K562 (cell line): Measurements from ENCODE around the gene SLC25A21. TPM values are rescaled to one million over a fixed set of nuclear protein-coding genes. Genes with fewer than 3 reads are reported as not detected.

ENCODE experiments used
- ATAC-seq: fragments of 200-7000 bp; cut with Tn5 transposase; 3 replicates; pipeline ENCODE4 v1.9.1; 2020; ENCODE audit warnings: moderate library complexity
- BruUV-seq: library from RNA; stranded (reverse); fragments of 400-500 nt; replicated peaks from 2 replicates; lab custom pipeline; 2021; lab: Mats Ljungman, UMichigan
- CTCF ChIA-PET: fragments of 300-600 bp; formaldehyde crosslinking; extraction: SDS; loops from one replicate; lab custom pipeline; 2021; ENCODE audit warnings: low intra/inter-chr PET ratio; lab: Yijun Ruan, JAX
- POLR2A ChIA-PET: fragments of 300-600, 350-650 bp; sonication (Branson Sonifier 250); formaldehyde crosslinking; extraction: SDS; loops from one replicate; lab custom pipeline; 2021; ENCODE audit warnings: antibody characterized with exemption, inconsistent platforms; lab: Yijun Ruan, JAX
- DNase-seq, 4 experiments: peaks; one replicate each; pipeline versions ENCODE4 v3.0.0 to v3.0.0-alpha.2; 2011 to 2018; ENCODE audit warnings: low spot score in 3 of 4, mixed read lengths in 3 of 4; ENCODE audit errors: extremely low read depth in 1 of 4
- FAIRE-seq: peaks from 2 replicates; lab custom pipeline; 2011; peaks lifted over from hg19 to GRCh38; lab: Jason Lieb, UNC
- H2AFZ ChIP-seq: 2 replicates; pipeline ENCODE4 v1.6.0; 2011; ENCODE audit warnings: low read depth, low read length, control low read depth, inconsistent platforms
- H3K27ac ChIP-seq: fragments of 200-600 bp; 3 replicates; pipeline ENCODE4 v1.8.0; 2011; ENCODE audit warnings: low read depth, mild to moderate bottlenecking, control low read depth, inconsistent platforms, low read length, moderate library complexity, mixed read lengths; ENCODE audit errors: extremely low read depth
- H3K27me3 ChIP-seq, 2 experiments: fragments of 300-600 bp in 1 of 2; 2 replicates in 1 of 2; 3 replicates in 1 of 2; pipeline versions ENCODE4 v1.6.0 to v1.8.0; 2011; ENCODE audit warnings: inconsistent platforms in 2 of 2, low read length in 2 of 2, mild to moderate bottlenecking in 1 of 2, mixed read lengths in 1 of 2, moderate library complexity in 1 of 2; ENCODE audit not compliant: control insufficient read depth in 2 of 2, insufficient read depth in 2 of 2
- H3K36me3 ChIP-seq: fragments of 300-600 bp; 3 replicates; pipeline ENCODE4 v1.8.0; 2011; ENCODE audit warnings: mild to moderate bottlenecking, low read length, inconsistent platforms; ENCODE audit not compliant: control insufficient read depth, insufficient read depth
- H3K4me1 ChIP-seq, 2 experiments: fragments of 200-600 bp in 1 of 2; replicated peaks in 1 of 2; 2 replicates in 1 of 2; 3 replicates in 1 of 2; pipeline versions ENCODE4 v1.5.1 to v1.8.0; 2011; ENCODE audit warnings: inconsistent platforms in 2 of 2, low read length in 2 of 2, mild to moderate bottlenecking in 1 of 2, mixed read lengths in 1 of 2, moderate library complexity in 1 of 2; ENCODE audit not compliant: control insufficient read depth in 2 of 2, insufficient read depth in 2 of 2
- H3K4me2 ChIP-seq: 2 replicates; pipeline ENCODE4 v1.6.1; 2011; ENCODE audit warnings: low read length, control low read depth, inconsistent platforms, mixed read lengths; ENCODE audit not compliant: insufficient read depth
- H3K4me3 ChIP-seq: fragments of 200-600 bp; sonication (generic), shearing (Covaris generic); 2 replicates; pipeline ENCODE4 v1.5.1; 2016; ENCODE audit warnings: control low read depth, inconsistent platforms
- H3K79me2 ChIP-seq: fragments of 200-600 bp; 3 replicates; pipeline ENCODE4 v1.8.0; 2011; ENCODE audit warnings: low read length, inconsistent platforms; ENCODE audit not compliant: control insufficient read depth, insufficient read depth
- H3K9ac ChIP-seq, 2 experiments: 2 replicates each; pipeline versions ENCODE4 v1.6.0 to v1.6.1; 2011; ENCODE audit warnings: low read depth in 2 of 2, low read length in 2 of 2, control low read depth in 1 of 2, inconsistent platforms in 1 of 2, mild to moderate bottlenecking in 1 of 2, mixed read lengths in 1 of 2; ENCODE audit not compliant: insufficient read depth in 1 of 2
- H3K9me1 ChIP-seq: one replicate; pipeline ENCODE4 v1.6.0; 2011; ENCODE audit warnings: inconsistent platforms, mild to moderate bottlenecking, low read length, moderate library complexity; ENCODE audit not compliant: control insufficient read depth, insufficient read depth
- H3K9me3 ChIP-seq: replicated peaks from 2 replicates; pipeline ENCODE4 v1.5.1; 2011; ENCODE audit warnings: low read depth, low read length, inconsistent platforms; ENCODE audit not compliant: control insufficient read depth, insufficient read depth
- H4K20me1 ChIP-seq: replicated peaks from 2 replicates; pipeline ENCODE4 v1.6.1; 2011; ENCODE audit warnings: low read length, inconsistent platforms, mixed read lengths; ENCODE audit not compliant: control insufficient read depth, insufficient read depth
- CBFA2T2 ChIP-seq: fragments of 450-650 bp; conservative IDR thresholded peaks from 2 replicates; pipeline ENCODE4 v1.6.1; 2017; ENCODE audit warnings: mild to moderate bottlenecking
- JUNB ChIP-seq: fragments of 450-650 bp; formaldehyde crosslinking; conservative IDR thresholded peaks from 2 replicates; pipeline ENCODE4 v1.4.0; 2020; ENCODE audit warnings: mild to moderate bottlenecking
- MED1 ChIP-seq: sonication (generic); formaldehyde crosslinking; IDR thresholded peaks from 2 replicates; pipeline ENCODE4 v1.8.1; 2023; ENCODE audit warnings: missing genetic modification reagents, borderline replicate concordance
- NFIC ChIP-seq: fragments of 450-650 bp; IDR thresholded peaks from 2 replicates; pipeline ENCODE4 v1.6.1; 2017; ENCODE audit warnings: mild to moderate bottlenecking, inconsistent platforms
- RBM17 ChIP-seq: fragments of 200-400 bp; formaldehyde crosslinking; IDR thresholded peaks from 2 replicates; pipeline ENCODE4 v1.6.1; 2017; ENCODE audit warnings: low read depth, mild to moderate bottlenecking, low read length, borderline replicate concordance
- RBM22 ChIP-seq: fragments of 200-400 bp; formaldehyde crosslinking; IDR thresholded peaks from 2 replicates; pipeline ENCODE4 v1.6.1; 2018; ENCODE audit warnings: low read length, low read depth; ENCODE audit not compliant: poor library complexity, severe bottlenecking
- WGBS: fragments of 100-300 bp; shearing (Covaris generic); methylation state at CpG from one replicate; pipeline ENCODE4 v1.1.6; 2016; ENCODE audit warnings: low coverage, mixed read lengths; ENCODE audit not compliant: insufficient coverage; ENCODE audit errors: missing lambda C conversion rate; 5-methylcytosine and 5-hydroxymethylcytosine counted together
- in situ Hi-C: fragments of 300-500 bp; cut with MboI; formaldehyde crosslinking; loops from 4 replicates; pipeline ENCODE4 v1.15.0; 2018; ENCODE audit warnings: inconsistent platforms, mixed read lengths
- intact Hi-C: fragments of 100-400 bp; cut with micrococcal nuclease; formaldehyde crosslinking; loops from 2 replicates; pipeline ENCODE4 v1.14.2; 2022
- polyA plus RNA-seq, 8 experiments: library from polyadenylated mRNA; depleted of rRNA in 4 of 8; stranded (reverse) in 5 of 8; unstranded in 3 of 8; fragments of >200 nt; fragmentation: Nextera tagmentation in 2 of 8; fragmentation: Illumina TruSeq in 1 of 8; extraction: Ambion mirVana in 2 of 8; extraction: Trizol in 1 of 8; gene quantifications; 2 replicates each; pipeline versions ENCODE4 v1.2.1 to v1.2.3, GENCODE V29; 2011 to 2014; ENCODE audit warnings: inconsistent platforms in 1 of 8, missing spikeins in 1 of 8
- total RNA-seq, 7 experiments: library from RNA; depleted of rRNA in 6 of 7; stranded (reverse); fragments of >200 nt in 6 of 7; fragmentation: Illumina TruSeq in 2 of 7; extraction: Trizol in 2 of 7; gene quantifications; 2 replicates each; pipeline versions ENCODE4 v1.2.1 to v1.2.3, GENCODE V29; 2011 to 2021; ENCODE audit warnings: low replicate concordance in 1 of 7
- TF ChIP-seq, protein P1 (sequence below): fragments of 450-650 bp; formaldehyde crosslinking; IDR thresholded peaks from 2 replicates; pipeline ENCODE4 v1.4.0; 2022; ENCODE audit warnings: mild to moderate bottlenecking, moderate library complexity
- TF ChIP-seq, protein P2 (sequence below): sonication (generic); formaldehyde crosslinking; IDR thresholded peaks from 2 replicates; pipeline ENCODE4 v1.8.0; 2022; ENCODE audit warnings: missing genetic modification reagents, mild to moderate bottlenecking, borderline replicate concordance
- TF ChIP-seq, protein P3 (sequence below), 2 experiments: fragments of 450-650 bp; formaldehyde crosslinking in 1 of 2; IDR thresholded peaks; 2 replicates each; pipeline versions ENCODE4 v1.4.0 to v1.6.1; 2014 to 2020; ENCODE audit warnings: mild to moderate bottlenecking in 2 of 2, borderline replicate concordance in 1 of 2, low read depth in 1 of 2

The SLC25A21 gene
- total and polyA plus RNA-seq, 9 of the 15 experiments (the other 6 are each of a cell fraction or from before 2014, with no cell fraction given) = 15.2 to 46.7 (median 28.7) TPM

DNA sequence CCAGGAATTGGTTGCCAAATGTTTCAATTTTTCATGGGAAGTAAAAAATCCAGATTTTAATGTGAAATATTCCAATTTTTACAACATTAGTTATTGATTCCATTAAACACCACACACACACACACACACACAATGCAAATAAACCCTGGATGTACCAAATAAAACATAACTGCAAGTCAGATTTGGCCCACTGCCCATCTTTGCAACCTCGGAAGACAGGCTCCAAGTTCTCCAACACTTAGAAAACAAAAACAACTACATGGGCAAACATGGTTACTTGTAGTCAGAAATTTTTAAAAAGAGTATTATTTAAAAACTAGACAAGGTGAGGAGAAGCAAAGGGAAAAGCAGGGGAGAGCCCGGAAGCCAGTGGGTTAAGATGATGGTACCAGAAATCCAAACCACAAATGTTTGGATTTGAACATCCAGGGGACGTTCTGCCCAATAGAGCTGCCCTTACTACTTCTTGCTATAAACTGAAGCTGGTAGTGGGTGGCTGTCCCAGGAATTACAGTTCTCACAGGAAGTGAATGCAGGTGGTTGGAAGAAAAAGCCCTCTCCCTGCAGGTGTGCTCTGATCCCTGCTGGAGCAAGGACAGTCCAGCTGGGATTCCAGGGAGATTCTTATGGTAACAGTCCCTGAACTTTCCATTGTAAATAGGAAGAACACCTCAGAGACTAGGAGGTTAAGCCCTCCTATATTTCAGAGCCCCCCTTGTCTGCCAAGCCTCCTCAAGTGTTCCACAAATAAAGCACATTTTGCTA, 111.7 kb downstream of the SLC25A21 start:
- intact Hi-C loops = no loop called here
- WGBS = 56% methylated on average over 3 of the region's 3 CpGs
- no peak for DNase-seq
- TF ChIP-seq RBM22 (no peak), MED1 (no peak), JUNB (CRISPR knock-in tag) (no peak), CBFA2T2 (no peak), NFIC (peak; percentile 40), RBM17 (no peak)
- TF ChIP-seq, protein P1, sequence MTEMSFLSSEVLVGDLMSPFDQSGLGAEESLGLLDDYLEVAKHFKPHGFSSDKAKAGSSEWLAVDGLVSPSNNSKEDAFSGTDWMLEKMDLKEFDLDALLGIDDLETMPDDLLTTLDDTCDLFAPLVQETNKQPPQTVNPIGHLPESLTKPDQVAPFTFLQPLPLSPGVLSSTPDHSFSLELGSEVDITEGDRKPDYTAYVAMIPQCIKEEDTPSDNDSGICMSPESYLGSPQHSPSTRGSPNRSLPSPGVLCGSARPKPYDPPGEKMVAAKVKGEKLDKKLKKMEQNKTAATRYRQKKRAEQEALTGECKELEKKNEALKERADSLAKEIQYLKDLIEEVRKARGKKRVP (CRISPR knock-in tag) = no peak
- TF ChIP-seq, protein P2, sequence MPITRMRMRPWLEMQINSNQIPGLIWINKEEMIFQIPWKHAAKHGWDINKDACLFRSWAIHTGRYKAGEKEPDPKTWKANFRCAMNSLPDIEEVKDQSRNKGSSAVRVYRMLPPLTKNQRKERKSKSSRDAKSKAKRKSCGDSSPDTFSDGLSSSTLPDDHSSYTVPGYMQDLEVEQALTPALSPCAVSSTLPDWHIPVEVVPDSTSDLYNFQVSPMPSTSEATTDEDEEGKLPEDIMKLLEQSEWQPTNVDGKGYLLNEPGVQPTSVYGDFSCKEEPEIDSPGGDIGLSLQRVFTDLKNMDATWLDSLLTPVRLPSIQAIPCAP (CRISPR knock-in tag) = no peak
- TF ChIP-seq, protein P3, sequence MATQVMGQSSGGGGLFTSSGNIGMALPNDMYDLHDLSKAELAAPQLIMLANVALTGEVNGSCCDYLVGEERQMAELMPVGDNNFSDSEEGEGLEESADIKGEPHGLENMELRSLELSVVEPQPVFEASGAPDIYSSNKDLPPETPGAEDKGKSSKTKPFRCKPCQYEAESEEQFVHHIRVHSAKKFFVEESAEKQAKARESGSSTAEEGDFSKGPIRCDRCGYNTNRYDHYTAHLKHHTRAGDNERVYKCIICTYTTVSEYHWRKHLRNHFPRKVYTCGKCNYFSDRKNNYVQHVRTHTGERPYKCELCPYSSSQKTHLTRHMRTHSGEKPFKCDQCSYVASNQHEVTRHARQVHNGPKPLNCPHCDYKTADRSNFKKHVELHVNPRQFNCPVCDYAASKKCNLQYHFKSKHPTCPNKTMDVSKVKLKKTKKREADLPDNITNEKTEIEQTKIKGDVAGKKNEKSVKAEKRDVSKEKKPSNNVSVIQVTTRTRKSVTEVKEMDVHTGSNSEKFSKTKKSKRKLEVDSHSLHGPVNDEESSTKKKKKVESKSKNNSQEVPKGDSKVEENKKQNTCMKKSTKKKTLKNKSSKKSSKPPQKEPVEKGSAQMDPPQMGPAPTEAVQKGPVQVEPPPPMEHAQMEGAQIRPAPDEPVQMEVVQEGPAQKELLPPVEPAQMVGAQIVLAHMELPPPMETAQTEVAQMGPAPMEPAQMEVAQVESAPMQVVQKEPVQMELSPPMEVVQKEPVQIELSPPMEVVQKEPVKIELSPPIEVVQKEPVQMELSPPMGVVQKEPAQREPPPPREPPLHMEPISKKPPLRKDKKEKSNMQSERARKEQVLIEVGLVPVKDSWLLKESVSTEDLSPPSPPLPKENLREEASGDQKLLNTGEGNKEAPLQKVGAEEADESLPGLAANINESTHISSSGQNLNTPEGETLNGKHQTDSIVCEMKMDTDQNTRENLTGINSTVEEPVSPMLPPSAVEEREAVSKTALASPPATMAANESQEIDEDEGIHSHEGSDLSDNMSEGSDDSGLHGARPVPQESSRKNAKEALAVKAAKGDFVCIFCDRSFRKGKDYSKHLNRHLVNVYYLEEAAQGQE (IDR thresholded peaks at IDR 0.05; ENCODE audit: borderline replicate concordance) = no peak
- TF ChIP-seq, protein P3 (CRISPR knock-in tag; IDR thresholded peaks at IDR 0.05; ENCODE audit: low read depth) = no peak
- TF ChIP-seq, all 486 proteins: peak for 1
- ChIA-PET CTCF (no interaction called here), POLR2A (no interaction called here)
- Histone ChIP-seq H3K4me1 (no peaks in the 10 kb centered on the region; a peak in 1 of 5 replicates), H3K36me3 (no peaks in the 10 kb centered on the region), H3K4me3 (no peak overlapping the region), H3K9ac (no peak overlapping the region), H2AFZ (no peak overlapping the region), H3K27me3 (no peaks in the 10 kb centered on the region), H3K79me2 (no peaks in the 10 kb centered on the region; the same call in 2 of the 3 replicates), H4K20me1 (no peaks in the 10 kb centered on the region), H3K9me3 (no peaks in the 10 kb centered on the region), H3K27ac (no peak overlapping the region), H3K4me2 (no peak overlapping the region), H3K9me1 (no peaks in the 10 kb centered on the region)
- ATAC-seq (no peak), FAIRE-seq (no peak)
- BruUV-seq = no TSS peak
- in situ Hi-C loops = no loop called here
